ENCODE measurements around the gene SCCPDH. TPM values are rescaled to one million over a fixed set of nuclear protein-coding genes. Genes with fewer than 3 reads are reported as not detected.
"Not testable (repeated sequence)": the region's sequence is repeated elsewhere in the genome, so short reads cannot be mapped to it uniquely, and the experiment has no call there.

SCCPDH gene
- total and polyA plus RNA-seq, 2 experiments from 2014 or later: 43.6 to 88.0 TPM

- no peaks in the 10 kb centered on the region for H3K9me3 ChIP-seq (ENCODE audit: low read depth)
- DNase-seq (ENCODE audit: low read depth in 1 of 2, low spot score in 1 of 2): no peak
- no peak for TF ChIP-seq CTCF (IDR thresholded peaks at IDR 0.05; ENCODE audit: low read depth, low read length)
- no peaks in the 10 kb centered on the region for H3K36me3 ChIP-seq
- H3K4me1 ChIP-seq (ENCODE audit: low read depth): no peaks in the 10 kb centered on the region
- no peak overlapping the region for H3K4me3 ChIP-seq
- H3K27me3 ChIP-seq: no peaks in the 10 kb centered on the region
- no peak overlapping the region for H3K27ac ChIP-seq
These were observed 15.0 kb upstream of the SCCPDH start for GRCh38 chr1:246709196-246709595.

- Histone ChIP-seq H3K27ac (no peak overlapping the region), H3K27me3 (no peaks in the 10 kb centered on the region), H3K36me3 (no peaks in the 10 kb centered on the region), H3K9me3 (ENCODE audit: low read depth) (no peaks in the 10 kb centered on the region), H3K4me1 (ENCODE audit: low read depth) (no peaks in the 10 kb centered on the region), H3K4me3 (no peak overlapping the region)
- DNase-seq (ENCODE audit: low read depth in 1 of 2, low spot score in 1 of 2): no peak
- no peak for TF ChIP-seq CTCF (IDR thresholded peaks at IDR 0.05; ENCODE audit: low read depth, low read length)
These were observed 14.4 kb upstream of the SCCPDH start for GRCh38 chr1:246709835-246710234.

- H3K4me1 ChIP-seq (ENCODE audit: low read depth): no peaks in the 10 kb centered on the region
- no peak overlapping the region for H3K27ac ChIP-seq
- H3K27me3 ChIP-seq: no peaks in the 10 kb centered on the region
- no peak for TF ChIP-seq CTCF (IDR thresholded peaks at IDR 0.05; ENCODE audit: low read depth, low read length)
- no peaks in the 10 kb centered on the region for H3K36me3 ChIP-seq
- H3K9me3 ChIP-seq (ENCODE audit: low read depth): no peaks in the 10 kb centered on the region
- DNase-seq (ENCODE audit: low read depth in 1 of 2, low spot score in 1 of 2): no peak
- H3K4me3 ChIP-seq: no peak overlapping the region
These were observed 12.6 kb upstream of the SCCPDH start for GRCh38 chr1:246711548-246712003.

- H3K9me3 ChIP-seq (ENCODE audit: low read depth); H3K27ac ChIP-seq; H3K27me3 ChIP-seq; H3K4me1 ChIP-seq (ENCODE audit: low read depth); DNase-seq (ENCODE audit: low read depth in 1 of 2, low spot score in 1 of 2); H3K4me3 ChIP-seq; H3K36me3 ChIP-seq: not testable (repeated sequence)
These were observed 11.8 kb upstream of the SCCPDH start for GRCh38 chr1:246712428-246712827.

- not testable (repeated sequence) for H3K4me1 ChIP-seq (ENCODE audit: low read depth); DNase-seq (ENCODE audit: low read depth in 1 of 2, low spot score in 1 of 2); H3K27me3 ChIP-seq; H3K27ac ChIP-seq; H3K9me3 ChIP-seq (ENCODE audit: low read depth); H3K4me3 ChIP-seq; H3K36me3 ChIP-seq
These were observed 4.8 kb upstream of the SCCPDH start for GRCh38 chr1:246719361-246719760.

- not testable (repeated sequence) for H3K36me3 ChIP-seq; H3K27me3 ChIP-seq; DNase-seq (ENCODE audit: low read depth in 1 of 2, low spot score in 1 of 2)
These were observed 3.4 kb upstream of the SCCPDH start for GRCh38 chr1:246720814-246721213.

GRCh38 chr1:246722720-246723119 is 1.5 kb upstream of the SCCPDH start:
- H3K9me3 ChIP-seq (ENCODE audit: low read depth): no peaks in the 10 kb centered on the region
- peaks cover 10% of the 10 kb centered on the region for H3K36me3 ChIP-seq
- no peak for DNase-seq (ENCODE audit: low read depth in 1 of 2, low spot score in 1 of 2)
- H3K4me1 ChIP-seq (ENCODE audit: low read depth): no peaks in the 10 kb centered on the region
- TF ChIP-seq CTCF (IDR thresholded peaks at IDR 0.05; ENCODE audit: low read depth, low read length): no peak
- H3K27ac ChIP-seq: no peak overlapping the region
- no peak overlapping the region for H3K4me3 ChIP-seq
- no peaks in the 10 kb centered on the region for H3K27me3 ChIP-seq

More at GRCh38 chr1:246720814-246721213, 3.4 kb upstream of the SCCPDH start:
- H3K4me1 ChIP-seq (ENCODE audit: low read depth); H3K4me3 ChIP-seq; H3K9me3 ChIP-seq (ENCODE audit: low read depth); H3K27ac ChIP-seq: not testable (repeated sequence)
